Neural progenitor cell (in vitro differentiated cells): Measurements from ENCODE around the gene TNFSF13.

ENCODE experiments used
- EZH2phosphoT487 ChIP-seq: fragments of 200-600 bp; sonication (generic); IDR thresholded peaks from 2 replicates; pipeline ENCODE4 v1.6.1; 2017; ENCODE audit warnings: antibody characterized with exemption
- TF ChIP-seq, protein P1 (sequence below): fragments of 200-600 bp; sonication (generic); IDR thresholded peaks from 2 replicates; pipeline ENCODE4 v1.5.1; 2017; ENCODE audit warnings: antibody characterized with exemption, mild to moderate bottlenecking

DNA sequence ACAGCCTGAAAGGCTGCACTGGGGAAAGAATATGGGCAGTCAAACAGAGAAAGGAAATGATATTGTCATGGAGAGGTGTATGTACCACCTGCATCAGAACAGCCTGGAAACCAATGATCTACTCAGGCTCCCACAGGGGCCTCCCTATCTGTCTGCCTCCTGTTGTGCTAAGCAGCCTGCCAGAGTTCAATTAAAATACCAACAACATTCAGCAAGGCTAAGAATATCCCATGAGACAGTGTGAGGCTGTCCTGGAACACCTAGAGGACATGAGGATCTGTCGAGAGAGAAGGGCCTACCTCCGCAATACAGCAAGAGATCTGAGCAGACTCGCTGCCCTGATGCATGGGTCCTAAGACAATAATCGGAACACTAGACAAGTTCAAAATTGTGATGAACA, 47.7 kb downstream of the TNFSF13 start:
- TF ChIP-seq EZH2phosphoT487, result no peak
- TF ChIP-seq, protein P1, sequence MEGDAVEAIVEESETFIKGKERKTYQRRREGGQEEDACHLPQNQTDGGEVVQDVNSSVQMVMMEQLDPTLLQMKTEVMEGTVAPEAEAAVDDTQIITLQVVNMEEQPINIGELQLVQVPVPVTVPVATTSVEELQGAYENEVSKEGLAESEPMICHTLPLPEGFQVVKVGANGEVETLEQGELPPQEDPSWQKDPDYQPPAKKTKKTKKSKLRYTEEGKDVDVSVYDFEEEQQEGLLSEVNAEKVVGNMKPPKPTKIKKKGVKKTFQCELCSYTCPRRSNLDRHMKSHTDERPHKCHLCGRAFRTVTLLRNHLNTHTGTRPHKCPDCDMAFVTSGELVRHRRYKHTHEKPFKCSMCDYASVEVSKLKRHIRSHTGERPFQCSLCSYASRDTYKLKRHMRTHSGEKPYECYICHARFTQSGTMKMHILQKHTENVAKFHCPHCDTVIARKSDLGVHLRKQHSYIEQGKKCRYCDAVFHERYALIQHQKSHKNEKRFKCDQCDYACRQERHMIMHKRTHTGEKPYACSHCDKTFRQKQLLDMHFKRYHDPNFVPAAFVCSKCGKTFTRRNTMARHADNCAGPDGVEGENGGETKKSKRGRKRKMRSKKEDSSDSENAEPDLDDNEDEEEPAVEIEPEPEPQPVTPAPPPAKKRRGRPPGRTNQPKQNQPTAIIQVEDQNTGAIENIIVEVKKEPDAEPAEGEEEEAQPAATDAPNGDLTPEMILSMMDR, result no peak
